Colonic mucosa (tissue), 4 donors: Measurements from ENCODE around the gene CPT1B. TPM values are rescaled to one million over a fixed set of nuclear protein-coding genes. Genes with fewer than 3 reads are reported as not detected.

Source experiments
- DNase-seq: peaks from one replicate; pipeline ENCODE4 v3.0.0-alpha.2; 2020
- H3K27ac ChIP-seq: fragments of 200-600 bp; one replicate; pipeline ENCODE4 v1.8.0; 2021
- H3K27me3 ChIP-seq: fragments of 200-600 bp; one replicate; pipeline ENCODE4 v1.8.0; 2021
- H3K36me3 ChIP-seq: fragments of 200-600 bp; one replicate; pipeline ENCODE4 v1.8.0; 2021
- H3K4me1 ChIP-seq: fragments of 200-600 bp; one replicate; pipeline ENCODE4 v1.8.0; 2021; ENCODE audit warnings: mild to moderate bottlenecking
- H3K4me3 ChIP-seq: fragments of 200-600 bp; one replicate; pipeline ENCODE4 v1.8.0; 2021
- H3K9ac ChIP-seq, 2 donors: one replicate each; pipeline ENCODE4 v1.7.0; 2013; ENCODE audit warnings: control low read depth in 2 of 2, low read depth in 2 of 2, low read length in 2 of 2
- H3K9me3 ChIP-seq: fragments of 200-600 bp; one replicate; pipeline ENCODE4 v1.8.0; 2021
- CTCF ChIP-seq: fragments of 200-600 bp; IDR thresholded peaks from one replicate; pipeline ENCODE4 v1.8.0; 2022; ENCODE audit warnings: antibody characterized with exemption, mild to moderate bottlenecking
- intact Hi-C: fragments of 100-400 bp; cut with DNase I; formaldehyde crosslinking; loops from one replicate; pipeline ENCODE4 v1.14.1; 2022
- total RNA-seq, 2 donors: library from RNA; stranded (reverse); fragmentation: NEBNext Ultra II Directional in 1 of 2; extraction: Animal tissue kit (Norgen Biotek cat#: 25700) in 1 of 2; gene quantifications; one replicate each; pipeline ENCODE4 v1.2.1, GENCODE V29; 2021
- donor health status: healthy.
- donor health status: DM: no; HTN: no; CAD: no.
- donor health status: DM: no; HTN: no; CAD: no.

The CPT1B gene
- total RNA-seq, 2 donors from 2014 or later = 20.1 to 21.7 TPM

GRCh38 chr22:50546326-50547262 lies 31.6 kb downstream of the CPT1B start:
- H3K27me3 ChIP-seq = peaks cover 32% of the 10 kb centered on the region
- TF ChIP-seq CTCF = no peak
- intact Hi-C loops = no loop called here
- no peaks in the 10 kb centered on the region for H3K4me1 ChIP-seq
- DNase-seq = no peak
- H3K9ac ChIP-seq = no peak overlapping the region
- H3K4me3 ChIP-seq = no peak overlapping the region
- H3K27ac ChIP-seq = no peak overlapping the region
- H3K36me3 ChIP-seq = no peaks in the 10 kb centered on the region
- no peaks in the 10 kb centered on the region for H3K9me3 ChIP-seq

- H3K4me1 ChIP-seq = no peaks in the 10 kb centered on the region
- peak within 1 kb of the TSS; percentile 35 to 48 for H3K9ac ChIP-seq
- H3K27ac ChIP-seq = peak within 1 kb of the TSS; percentile 35
- DNase-seq = no peak
- no peak within 1 kb of the TSS for H3K4me3 ChIP-seq
- no peaks in the 10 kb centered on the region for H3K36me3 ChIP-seq
- H3K27me3 ChIP-seq = peaks cover 32% of the 10 kb centered on the region
- no peak for TF ChIP-seq CTCF
- H3K9me3 ChIP-seq = no peaks in the 10 kb centered on the region
- intact Hi-C loops = no loop called here
Measured at GRCh38 chr22:50545522-50546325, 32.5 kb downstream of the CPT1B start, which contains the start of gene KLHDC7B. Gene KLHDC7B, plus strand, starts transcription at chr22:50545899. Its CDS starts 345 bp downstream, at chr22:50546244.

- H3K36me3 ChIP-seq = no peaks in the 10 kb centered on the region
- peak; percentile 62 for DNase-seq
- H3K4me1 ChIP-seq = no peaks in the 10 kb centered on the region
- peak overlapping the region; percentile 35 for H3K27ac ChIP-seq
- H3K27me3 ChIP-seq = peaks cover 32% of the 10 kb centered on the region
- intact Hi-C loops = no loop called here
- H3K4me3 ChIP-seq = no peak overlapping the region
- H3K9me3 ChIP-seq = no peaks in the 10 kb centered on the region
- TF ChIP-seq CTCF = no peak
- H3K9ac ChIP-seq = peak overlapping the region; percentile 48 to 58
Measured at GRCh38 chr22:50544746-50545253, 33.4 kb downstream of the CPT1B start.

- intact Hi-C loops = no loop called here
- peak; percentile 90 for DNase-seq
- H3K9ac ChIP-seq = peak overlapping the region; percentile 48 to 79
- no peaks in the 10 kb centered on the region for H3K4me1 ChIP-seq
- H3K36me3 ChIP-seq = no peaks in the 10 kb centered on the region
- TF ChIP-seq CTCF = peak; percentile 53
- peak overlapping the region; percentile 7 for H3K4me3 ChIP-seq
- H3K27me3 ChIP-seq = peaks cover 29% of the 10 kb centered on the region
- H3K9me3 ChIP-seq = no peaks in the 10 kb centered on the region
- H3K27ac ChIP-seq = peak overlapping the region; percentile 35
Measured at GRCh38 chr22:50544078-50544745, 34.0 kb downstream of the CPT1B start.
